ENCODE measurements around the gene ANKFY1.
"Not testable (repeated sequence)": the region's sequence is repeated elsewhere in the genome, so short reads cannot be mapped to it uniquely, and the experiment has no call there.

The ANKFY1 gene

GRCh38 chr17:4199818-4200402 lies 63.9 kb downstream of the ANKFY1 start:
- no peak overlapping the region for H3K4me3 ChIP-seq (ENCODE audit: low read depth, low read length)
- in situ Hi-C loops (cut with HindIII; ENCODE audit: low sequenced_read_pairs), result no loop called here
- peak; percentile 43 for DNase-seq (ENCODE audit: low read depth, low spot score)
- peak; percentile 86 for TF ChIP-seq CTCF (IDR thresholded peaks at IDR 0.05; ENCODE audit: low read depth, low read length)

GRCh38 chr17:4198995-4199394 lies 64.8 kb downstream of the ANKFY1 start:
- H3K4me3 ChIP-seq (ENCODE audit: low read depth, low read length), result no peak overlapping the region
- no peak for TF ChIP-seq CTCF (IDR thresholded peaks at IDR 0.05; ENCODE audit: low read depth, low read length)
- in situ Hi-C loops (cut with HindIII; ENCODE audit: low sequenced_read_pairs), result no loop called here
- DNase-seq (ENCODE audit: low read depth, low spot score), result no peak

GRCh38 chr17:4195306-4195705 lies 68.5 kb downstream of the ANKFY1 start:
- no peak overlapping the region for H3K4me3 ChIP-seq (ENCODE audit: low read depth, low read length)
- peak; percentile 73 for DNase-seq (ENCODE audit: low read depth, low spot score)
- in situ Hi-C loops (cut with HindIII; ENCODE audit: low sequenced_read_pairs), result no loop called here
- no peak for TF ChIP-seq CTCF (IDR thresholded peaks at IDR 0.05; ENCODE audit: low read depth, low read length)

GRCh38 chr17:4194796-4195195 lies 69.0 kb downstream of the ANKFY1 start:
- no peak for DNase-seq (ENCODE audit: low read depth, low spot score)
- no peak overlapping the region for H3K4me3 ChIP-seq (ENCODE audit: low read depth, low read length)
- TF ChIP-seq CTCF (IDR thresholded peaks at IDR 0.05; ENCODE audit: low read depth, low read length), result no peak
- in situ Hi-C loops (cut with HindIII; ENCODE audit: low sequenced_read_pairs), result no loop called here

GRCh38 chr17:4190791-4191190 lies 73.0 kb downstream of the ANKFY1 start:
- DNase-seq (ENCODE audit: low read depth, low spot score); in situ Hi-C loops (cut with HindIII; ENCODE audit: low sequenced_read_pairs); H3K4me3 ChIP-seq (ENCODE audit: low read depth, low read length): not testable (repeated sequence)

- in situ Hi-C loops (cut with HindIII; ENCODE audit: low sequenced_read_pairs), result no loop called here
- TF ChIP-seq CTCF (IDR thresholded peaks at IDR 0.05; ENCODE audit: low read depth, low read length), result no peak
- H3K4me3 ChIP-seq (ENCODE audit: low read depth, low read length), result no peak overlapping the region
- no peak for DNase-seq (ENCODE audit: low read depth, low spot score)
These were observed 74.5 kb downstream of the ANKFY1 start for GRCh38 chr17:4189280-4189679.

GRCh38 chr17:4188076-4188475 lies 75.7 kb downstream of the ANKFY1 start:
- no peak for DNase-seq (ENCODE audit: low read depth, low spot score)

More at GRCh38 chr17:4188076-4188475, 75.7 kb downstream of the ANKFY1 start:
- in situ Hi-C loops (cut with HindIII; ENCODE audit: low sequenced_read_pairs), result no loop called here
- no peak for TF ChIP-seq CTCF (IDR thresholded peaks at IDR 0.05; ENCODE audit: low read depth, low read length)
- H3K4me3 ChIP-seq (ENCODE audit: low read depth, low read length), result no peak overlapping the region

Measured in astrocyte of the spinal cord (primary cell).